Right atrium auricular region (tissue), 2 donors: Measurements from ENCODE around the gene DCST1. TPM values are rescaled to one million over a fixed set of nuclear protein-coding genes. Genes with fewer than 3 reads are reported as not detected.

Experiments used
- DNase-seq: peaks from one replicate; pipeline ENCODE4 v3.0.0-alpha.2; 2019; ENCODE audit warnings: low spot score
- H3K27ac ChIP-seq, 2 donors: fragments of 200-600 bp; sonication (generic); 1 replicate in 1 of 2; 2 replicates in 1 of 2; pipeline ENCODE4 v1.5.1; 2016 to 2019
- H3K27me3 ChIP-seq, 2 donors: fragments of 200-600 bp; sonication (generic); one replicate each; pipeline versions ENCODE4 v1.5.1 to v1.6.0; 2017 to 2019
- H3K36me3 ChIP-seq: fragments of 200-600 bp; sonication (generic); one replicate; pipeline ENCODE4 v1.5.1; 2016
- H3K4me1 ChIP-seq, 2 donors: fragments of 200-600 bp; sonication (generic); one replicate each; pipeline versions ENCODE4 v1.5.1 to v1.6.0; 2017 to 2019
- H3K4me3 ChIP-seq, 2 donors: fragments of 200-600 bp; sonication (generic); 1 replicate in 1 of 2; 2 replicates in 1 of 2; pipeline ENCODE4 v1.5.1; 2017 to 2019; ENCODE audit warnings: mild to moderate bottlenecking in 1 of 2, moderate library complexity in 1 of 2
- H3K9me3 ChIP-seq, 2 donors: fragments of 200-600 bp; sonication (generic); one replicate each; pipeline ENCODE4 v1.5.1; 2019
- CTCF ChIP-seq, 2 donors: fragments of 200-600 bp; sonication (generic); IDR thresholded peaks; one replicate each; pipeline ENCODE4 v1.5.1; 2019; ENCODE audit warnings: antibody characterized with exemption in 2 of 2
- total RNA-seq, 2 donors: library from RNA; depleted of rRNA; stranded (reverse); fragments of >200 nt; gene quantifications; one replicate each; pipeline ENCODE4 v1.1.0, GENCODE V29; 2016

DCST1 gene
- total RNA-seq, 2 donors from 2014 or later = not detected

- no peak for DNase-seq
- no peaks in the 10 kb centered on the region for H3K27me3 ChIP-seq
- peaks cover 0 to 9% of the 10 kb centered on the region in 2 donors for H3K4me1 ChIP-seq
- H3K36me3 ChIP-seq = no peaks in the 10 kb centered on the region
- no peak overlapping the region for H3K27ac ChIP-seq
- H3K4me3 ChIP-seq = no peak overlapping the region
- TF ChIP-seq CTCF (IDR thresholded peaks at IDR 0.05) = no peak
- H3K9me3 ChIP-seq = no peaks in the 10 kb centered on the region
Measured at GRCh38 chr1:155038602-155039307, 5.1 kb downstream of the DCST1 start.

GRCh38 chr1:155039308-155039669, 5.7 kb downstream of the DCST1 start:
- peaks cover 0 to 9% of the 10 kb centered on the region in 2 donors for H3K4me1 ChIP-seq
- no peak for TF ChIP-seq CTCF (IDR thresholded peaks at IDR 0.05)
- DNase-seq = no peak
- no peaks in the 10 kb centered on the region for H3K36me3 ChIP-seq
- H3K9me3 ChIP-seq = no peaks in the 10 kb centered on the region
- H3K27ac ChIP-seq = no peak overlapping the region
- H3K27me3 ChIP-seq = no peaks in the 10 kb centered on the region
- no peak overlapping the region for H3K4me3 ChIP-seq

GRCh38 chr1:155040358-155041093, 6.9 kb downstream of the DCST1 start:
- no peak for DNase-seq
- no peak overlapping the region for H3K27ac ChIP-seq
- no peaks in the 10 kb centered on the region for H3K9me3 ChIP-seq
- H3K4me3 ChIP-seq = no peak overlapping the region
- no peaks in the 10 kb centered on the region for H3K36me3 ChIP-seq
- H3K27me3 ChIP-seq = no peaks in the 10 kb centered on the region
- TF ChIP-seq CTCF (IDR thresholded peaks at IDR 0.05) = no peak
- H3K4me1 ChIP-seq = peaks cover 0 to 18% of the 10 kb centered on the region in 2 donors

- H3K4me1 ChIP-seq = peaks cover 0 to 18% of the 10 kb centered on the region in 2 donors
- H3K4me3 ChIP-seq = no peak overlapping the region
- H3K9me3 ChIP-seq = no peaks in the 10 kb centered on the region
- H3K36me3 ChIP-seq = no peaks in the 10 kb centered on the region
- H3K27me3 ChIP-seq = no peaks in the 10 kb centered on the region
- no peak for DNase-seq
- TF ChIP-seq CTCF (IDR thresholded peaks at IDR 0.05) = no peak
- H3K27ac ChIP-seq = no peak overlapping the region
Measured at GRCh38 chr1:155042789-155043188, 9.2 kb downstream of the DCST1 start.

GRCh38 chr1:155043301-155043702, 9.7 kb downstream of the DCST1 start:
- Histone ChIP-seq H3K9me3 (no peaks in the 10 kb centered on the region), H3K4me3 (no peak overlapping the region), H3K4me1 (peaks cover 0 to 18% of the 10 kb centered on the region in 2 donors), H3K27ac (no peak overlapping the region), H3K27me3 (no peaks in the 10 kb centered on the region), H3K36me3 (no peaks in the 10 kb centered on the region)
- no peak for DNase-seq
- TF ChIP-seq CTCF (IDR thresholded peaks at IDR 0.05) = no peak
